ENCODE measurements around the gene TRIM72.

GRCh38 chr16:31190818-31191444 lies 23.0 kb upstream of the TRIM72 start:
- TF ChIP-seq ZNF512 (CRISPR knock-in tag; IDR thresholded peaks at IDR 0.05; ENCODE audit: borderline replicate concordance) (no peak), CTCF (IDR thresholded peaks at IDR 0.05) (no peak), MLX (CRISPR knock-in tag; IDR thresholded peaks at IDR 0.05) (no peak)
